Stimulated activated CD4-positive, alpha-beta T cell treated with anti-CD3 and anti-CD28 coated beads, Interleukin-1b, Interleukin-23, amount 100 ng/mL, for 48 hours (primary cell): ENCODE results near the gene ARHGAP40.

Experiments used
- DNase-seq: peaks from one replicate; pipeline ENCODE4 v3.0.0-alpha.2; 2020

ARHGAP40 gene

DNA sequence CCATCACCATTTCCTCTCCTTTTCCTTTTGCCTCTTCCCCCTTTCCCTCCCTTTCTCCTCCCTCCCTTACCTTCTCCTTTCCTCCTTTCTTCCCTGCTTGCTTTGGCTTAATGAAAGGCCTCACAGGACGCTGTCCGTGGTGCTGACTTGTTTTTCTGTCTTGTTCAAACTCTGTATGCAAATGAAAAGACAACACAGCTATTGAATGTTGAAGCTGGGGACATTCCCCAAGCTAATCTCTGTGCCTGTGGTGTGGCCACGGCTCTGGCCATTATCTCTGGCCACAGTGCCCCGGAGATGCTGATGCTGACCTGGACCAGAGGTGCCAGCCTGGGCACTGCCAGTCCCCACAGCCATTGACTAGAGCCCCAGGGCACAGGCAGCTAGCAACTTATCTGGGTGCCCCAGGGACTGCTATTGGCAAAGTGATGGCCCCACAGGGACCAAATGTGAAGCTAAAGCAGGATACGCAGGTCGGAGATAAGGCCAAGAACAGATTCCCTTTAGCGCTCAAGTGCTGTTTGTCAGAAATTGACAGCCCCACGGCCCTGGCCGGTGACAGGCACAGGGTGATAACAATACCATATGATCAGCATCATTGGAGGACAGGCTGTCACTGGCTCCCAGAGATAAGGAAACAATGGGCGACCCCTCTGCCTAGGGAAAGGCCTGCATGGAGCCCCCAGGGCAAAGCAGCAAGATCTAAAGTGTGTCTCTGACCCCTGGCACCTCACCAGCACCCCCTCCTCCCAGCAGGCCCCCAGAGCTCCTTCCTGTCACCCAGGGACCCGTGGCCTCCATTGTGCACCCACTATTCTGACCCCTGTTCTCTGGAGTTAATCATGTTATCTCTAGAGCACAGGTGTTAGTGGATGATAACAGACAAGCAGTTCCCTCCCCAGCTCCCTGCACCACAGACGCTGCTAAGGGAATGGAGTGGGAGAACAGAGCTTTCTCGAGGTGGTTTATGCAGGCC lies 91.1 kb downstream of the ARHGAP40 start:
- DNase-seq: peak; percentile 20

- no peak for DNase-seq
Observed at GRCh38 chr20:38697306-38697705, 95.7 kb downstream of the ARHGAP40 start.

GRCh38 chr20:38698541-38698940 lies 96.9 kb downstream of the ARHGAP40 start:
- DNase-seq: no peak

DNA sequence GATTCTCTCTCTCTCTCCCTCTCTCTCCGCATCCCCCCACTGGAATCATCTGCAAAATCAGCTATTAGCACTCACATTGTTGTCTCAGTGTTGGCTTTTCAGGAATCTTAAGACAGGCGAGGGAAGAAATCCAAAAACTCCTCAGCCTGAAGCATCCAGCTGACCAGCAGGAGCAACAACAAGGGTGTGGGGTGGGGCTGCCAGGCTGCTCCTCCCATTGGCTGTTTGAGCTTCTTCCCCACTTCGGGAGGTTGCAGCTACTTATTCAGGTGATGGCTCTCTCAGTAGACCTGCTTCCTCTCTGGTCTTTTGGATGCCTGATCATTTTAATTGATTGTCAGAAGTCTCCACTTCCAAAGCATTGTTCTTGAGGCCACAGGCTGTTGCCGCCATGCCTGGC lies 98.5 kb downstream of the ARHGAP40 start:
- DNase-seq: no peak
